ENCODE data around the gene CCDC112. TPM values are rescaled to one million over a fixed set of nuclear protein-coding genes. Genes with fewer than 3 reads are reported as not detected.

Gene CCDC112
- total RNA-seq, 1 donor from 2014 or later: 5.3 TPM

GRCh38 chr5:115229606-115230005 is 66.8 kb downstream of the CCDC112 start:
- H3K27ac Mint-ChIP-seq: no peak overlapping the region
- DNase-seq (no peak), ATAC-seq (ENCODE audit: low read depth) (no peak)
- intact Hi-C loops (cut with micrococcal nuclease): no loop called here
- no peaks in the 10 kb centered on the region for H3K27me3 Mint-ChIP-seq
- ChIA-PET POLR2A (no interaction called here), CTCF (no interaction called here)
- H3K4me3 Mint-ChIP-seq: no peak overlapping the region
- peaks cover 78% of the 10 kb centered on the region for H3K36me3 Mint-ChIP-seq (ENCODE audit: low read depth)
- H3K4me1 Mint-ChIP-seq: peaks cover 10% of the 10 kb centered on the region
- TF ChIP-seq CTCF (IDR thresholded peaks at IDR 0.05): no peak
- H3K9me3 Mint-ChIP-seq: no peaks in the 10 kb centered on the region

DNA sequence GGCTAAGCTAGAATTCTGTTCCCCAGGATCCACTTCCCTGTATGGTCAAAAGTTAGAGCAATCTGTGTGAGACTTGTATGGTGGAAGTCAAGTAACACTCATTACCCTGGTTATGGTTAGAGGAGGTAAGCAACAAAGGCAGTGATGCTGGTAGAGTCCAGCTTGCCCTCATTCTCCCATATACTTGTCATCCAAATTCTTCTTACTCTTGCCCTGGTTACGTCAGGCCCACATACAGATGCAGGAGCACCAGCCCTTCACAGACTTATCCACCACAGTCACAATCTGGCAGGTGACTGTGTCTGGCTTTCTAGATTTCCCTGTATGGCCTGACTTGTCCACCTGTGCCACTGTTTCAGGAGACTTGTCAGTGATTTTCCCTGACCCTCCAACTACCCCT is 69.2 kb downstream of the CCDC112 start:
- Mint-ChIP-seq H3K27ac (no peak overlapping the region), H3K4me1 (peaks cover 17% of the 10 kb centered on the region), H3K36me3 (ENCODE audit: low read depth) (peaks cover 76% of the 10 kb centered on the region), H3K27me3 (no peaks in the 10 kb centered on the region), H3K4me3 (no peak overlapping the region), H3K9me3 (no peaks in the 10 kb centered on the region)
- ChIA-PET POLR2A (no interaction called here), CTCF (no interaction called here)
- TF ChIP-seq CTCF (IDR thresholded peaks at IDR 0.05): no peak
- DNase-seq (no peak), ATAC-seq (ENCODE audit: low read depth) (no peak)
- intact Hi-C loops (cut with micrococcal nuclease): no loop called here

Other genes starting within 250 kb of the CCDC112 start
- gene TRIM36, start 126.7 kb downstream of the CCDC112 start, total RNA-seq: 7.5 and 8.9 TPM in 2 replicates
- 52.1 and 52.9 TPM in 2 replicates for gene PGGT1B, start 33.8 kb downstream of the CCDC112 start, total RNA-seq
- 19.1 and 19.8 TPM in 2 replicates for gene FEM1C, start 248.1 kb upstream of the CCDC112 start, total RNA-seq

All from activated B cell treated with CpG ODN at 0.5 μM for 24 hours (primary cell).